Nephron (organoid): ENCODE measurements around the gene NFYB.

ENCODE experiments used
- H3K27ac Mint-ChIP-seq, 3 experiments: 2 replicates each; pipeline ENCODE4 v1.8.0; 2020; ENCODE audit warnings: mixed read lengths in 3 of 3, mild to moderate bottlenecking in 2 of 3, moderate library complexity in 1 of 3
- H3K27me3 Mint-ChIP-seq: 2 replicates; pipeline ENCODE4 v1.8.0; 2021; ENCODE audit warnings: low read depth, mild to moderate bottlenecking, moderate library complexity, mixed read lengths
- H3K36me3 Mint-ChIP-seq: 2 replicates; pipeline ENCODE4 v1.8.0; 2020; ENCODE audit warnings: low read depth, mixed read lengths
- H3K4me1 Mint-ChIP-seq: 2 replicates; pipeline ENCODE4 v1.8.0; 2020; ENCODE audit warnings: mixed read lengths
- H3K4me3 Mint-ChIP-seq, 3 experiments: 2 replicates each; pipeline ENCODE4 v1.8.0; 2020; ENCODE audit warnings: mild to moderate bottlenecking in 3 of 3, mixed read lengths in 3 of 3, moderate library complexity in 2 of 3
- H3K9me3 Mint-ChIP-seq: 2 replicates; pipeline ENCODE4 v1.8.0; 2020; ENCODE audit warnings: mixed read lengths
- CTCF ChIP-seq, 3 experiments: fragments of 200-600 bp; sonication (generic); IDR thresholded peaks; one replicate each; pipeline ENCODE4 v1.5.0; 2021; ENCODE audit warnings: antibody characterized with exemption in 3 of 3; ENCODE audit not compliant: unreplicated experiment in 3 of 3

NFYB gene

DNA sequence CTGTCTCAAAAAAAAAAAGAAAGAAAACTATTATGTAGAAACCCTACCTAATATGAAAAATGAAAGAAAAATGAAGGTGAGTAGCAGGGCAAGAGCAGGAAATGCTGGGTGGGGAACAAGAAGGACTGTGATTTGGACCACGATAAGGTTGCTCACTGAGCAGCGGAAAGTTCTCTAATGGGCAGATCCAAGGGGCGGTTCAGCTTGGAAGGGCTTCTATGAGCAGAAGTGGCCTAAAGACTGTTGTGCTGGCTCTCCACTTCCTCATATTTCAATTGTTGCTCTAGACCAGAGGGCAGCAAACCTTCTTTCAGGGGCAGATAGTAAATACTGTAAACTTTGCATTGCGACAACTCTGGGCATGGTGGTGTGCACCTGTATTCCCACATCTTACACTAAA, 16.3 kb upstream of the NFYB start:
- peaks cover 7% of the 10 kb centered on the region for H3K27me3 Mint-ChIP-seq
- no peak overlapping the region for H3K27ac Mint-ChIP-seq
- no peaks in the 10 kb centered on the region for H3K9me3 Mint-ChIP-seq
- H3K4me1 Mint-ChIP-seq, result no peaks in the 10 kb centered on the region
- H3K36me3 Mint-ChIP-seq, result no peaks in the 10 kb centered on the region
- no peak overlapping the region for H3K4me3 Mint-ChIP-seq
- TF ChIP-seq CTCF (IDR thresholded peaks at IDR 0.05; ENCODE audit: unreplicated experiment in 3 of 3), result no peak

- H3K36me3 Mint-ChIP-seq, result no peaks in the 10 kb centered on the region
- H3K27me3 Mint-ChIP-seq, result peaks cover 7% of the 10 kb centered on the region
- no peak overlapping the region for H3K27ac Mint-ChIP-seq
- no peaks in the 10 kb centered on the region for H3K4me1 Mint-ChIP-seq
- H3K9me3 Mint-ChIP-seq, result no peaks in the 10 kb centered on the region
- no peak overlapping the region for H3K4me3 Mint-ChIP-seq
- no peak for TF ChIP-seq CTCF (IDR thresholded peaks at IDR 0.05; ENCODE audit: unreplicated experiment in 3 of 3)
Observed at GRCh38 chr12:104152685-104153241, 14.8 kb upstream of the NFYB start.

DNA sequence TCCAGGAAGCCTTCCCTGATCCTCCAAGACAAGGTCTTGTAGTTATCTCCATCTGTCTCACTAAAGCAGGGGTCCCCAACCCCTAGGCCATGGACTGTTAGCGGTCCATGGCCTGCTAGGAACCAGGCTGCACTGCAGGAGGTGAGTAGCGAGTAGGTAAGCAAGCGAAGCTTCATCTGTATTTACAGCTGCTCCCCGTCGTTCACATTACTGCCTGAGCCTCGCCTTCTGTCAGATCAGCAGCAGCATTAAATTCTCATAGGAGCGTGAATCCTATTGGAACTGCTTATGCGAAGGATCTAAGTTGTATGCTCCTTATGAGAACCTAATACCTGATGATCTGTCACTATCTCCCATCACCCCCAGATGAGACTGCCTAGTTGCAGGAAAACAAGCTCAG, 12.4 kb upstream of the NFYB start:
- Mint-ChIP-seq H3K4me3 (no peak overlapping the region), H3K9me3 (no peaks in the 10 kb centered on the region), H3K4me1 (no peaks in the 10 kb centered on the region), H3K27ac (no peak overlapping the region), H3K36me3 (no peaks in the 10 kb centered on the region), H3K27me3 (peaks cover 5% of the 10 kb centered on the region)
- no peak for TF ChIP-seq CTCF (IDR thresholded peaks at IDR 0.05; ENCODE audit: unreplicated experiment in 3 of 3)

DNA sequence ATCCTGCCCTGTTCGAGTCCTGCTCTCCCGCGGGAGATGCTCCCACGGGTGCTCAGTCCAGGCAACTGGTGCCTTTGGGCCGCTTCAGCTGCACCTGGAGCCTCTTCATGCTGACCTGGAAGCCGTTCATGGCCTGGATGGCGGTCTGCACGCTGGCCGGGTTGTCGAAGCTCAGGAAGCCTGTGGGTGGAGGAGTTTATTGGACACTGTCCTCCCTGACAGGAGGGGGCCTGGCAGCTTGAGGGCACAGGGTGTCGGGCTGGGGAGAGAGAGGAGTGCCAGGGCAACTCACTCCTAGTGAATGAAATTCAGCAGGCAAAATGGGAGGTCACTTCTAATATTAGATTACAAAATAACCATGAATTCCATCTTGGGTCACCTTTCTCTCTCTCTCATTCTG, 9.3 kb upstream of the NFYB start:
- peaks cover 2% of the 10 kb centered on the region for H3K9me3 Mint-ChIP-seq
- no peaks in the 10 kb centered on the region for H3K36me3 Mint-ChIP-seq
- H3K27me3 Mint-ChIP-seq, result peaks cover 5% of the 10 kb centered on the region
- no peak for TF ChIP-seq CTCF (IDR thresholded peaks at IDR 0.05; ENCODE audit: unreplicated experiment in 3 of 3)
- no peak overlapping the region for H3K4me3 Mint-ChIP-seq
- H3K27ac Mint-ChIP-seq, result no peak overlapping the region
- no peaks in the 10 kb centered on the region for H3K4me1 Mint-ChIP-seq

DNA sequence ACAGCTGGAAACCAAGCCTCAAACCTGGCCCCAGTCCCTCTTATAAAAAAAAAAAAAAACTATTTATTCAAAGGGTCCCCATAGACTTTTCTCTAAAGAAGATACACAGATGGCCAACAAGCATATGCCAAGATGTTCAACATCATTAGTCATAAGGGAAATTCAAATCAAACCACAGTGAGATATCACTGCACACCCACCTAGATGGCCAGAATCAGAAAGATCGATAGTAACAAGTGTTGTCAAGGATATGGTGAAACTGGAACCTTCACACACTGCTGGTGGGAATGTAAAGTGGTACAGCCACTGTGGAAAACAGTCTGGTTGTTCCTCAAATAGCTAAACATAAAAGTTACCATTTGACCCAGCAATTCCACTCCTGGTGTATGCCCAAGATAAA, 5.9 kb upstream of the NFYB start:
- Mint-ChIP-seq H3K27ac (no peak overlapping the region), H3K27me3 (no peaks in the 10 kb centered on the region), H3K36me3 (no peaks in the 10 kb centered on the region), H3K4me3 (no peak overlapping the region), H3K9me3 (peaks cover 2% of the 10 kb centered on the region), H3K4me1 (peaks cover 3% of the 10 kb centered on the region)
- no peak for TF ChIP-seq CTCF (IDR thresholded peaks at IDR 0.05; ENCODE audit: unreplicated experiment in 3 of 3)

GRCh38 chr12:104143002-104143401, 5.0 kb upstream of the NFYB start:
- Mint-ChIP-seq H3K36me3 (no peaks in the 10 kb centered on the region), H3K27me3 (no peaks in the 10 kb centered on the region), H3K4me1 (peaks cover 6% of the 10 kb centered on the region), H3K9me3 (peaks cover 2% of the 10 kb centered on the region), H3K4me3 (no peak overlapping the region), H3K27ac (no peak overlapping the region)
- no peak for TF ChIP-seq CTCF (IDR thresholded peaks at IDR 0.05; ENCODE audit: unreplicated experiment in 3 of 3)
